Measurements from ENCODE around the gene BICD1.

The BICD1 gene

DNA sequence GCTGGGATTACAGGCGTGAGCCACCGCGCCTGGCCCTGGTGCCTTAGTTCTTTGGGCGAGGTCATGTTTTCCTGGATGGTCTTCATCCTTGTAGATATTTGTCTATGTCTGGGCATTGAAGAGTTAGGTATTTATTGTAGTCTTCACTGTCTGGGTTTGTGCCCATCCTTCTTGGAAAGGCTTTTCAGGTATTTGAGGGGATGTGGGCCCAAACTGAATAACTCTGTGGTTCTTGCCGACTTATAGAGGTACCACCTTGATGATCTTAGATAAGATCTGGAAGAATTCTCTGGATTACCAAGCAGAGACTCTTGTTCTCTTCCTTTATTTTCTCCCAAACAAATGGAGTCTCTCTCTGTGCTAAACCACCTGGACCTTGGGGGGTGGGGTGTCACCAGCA, 311.6 kb downstream of the BICD1 start:
- H3K27ac ChIP-seq, result peak overlapping the region; percentile 58; the same call in 1 of the 2 replicates
- no peak for DNase-seq (ENCODE audit: low spot score)
- ChIA-PET POLR2A (ENCODE audit: low non-redundant PET) (no interaction called here), CTCF (no interaction called here)
- TF ChIP-seq, protein P1, sequence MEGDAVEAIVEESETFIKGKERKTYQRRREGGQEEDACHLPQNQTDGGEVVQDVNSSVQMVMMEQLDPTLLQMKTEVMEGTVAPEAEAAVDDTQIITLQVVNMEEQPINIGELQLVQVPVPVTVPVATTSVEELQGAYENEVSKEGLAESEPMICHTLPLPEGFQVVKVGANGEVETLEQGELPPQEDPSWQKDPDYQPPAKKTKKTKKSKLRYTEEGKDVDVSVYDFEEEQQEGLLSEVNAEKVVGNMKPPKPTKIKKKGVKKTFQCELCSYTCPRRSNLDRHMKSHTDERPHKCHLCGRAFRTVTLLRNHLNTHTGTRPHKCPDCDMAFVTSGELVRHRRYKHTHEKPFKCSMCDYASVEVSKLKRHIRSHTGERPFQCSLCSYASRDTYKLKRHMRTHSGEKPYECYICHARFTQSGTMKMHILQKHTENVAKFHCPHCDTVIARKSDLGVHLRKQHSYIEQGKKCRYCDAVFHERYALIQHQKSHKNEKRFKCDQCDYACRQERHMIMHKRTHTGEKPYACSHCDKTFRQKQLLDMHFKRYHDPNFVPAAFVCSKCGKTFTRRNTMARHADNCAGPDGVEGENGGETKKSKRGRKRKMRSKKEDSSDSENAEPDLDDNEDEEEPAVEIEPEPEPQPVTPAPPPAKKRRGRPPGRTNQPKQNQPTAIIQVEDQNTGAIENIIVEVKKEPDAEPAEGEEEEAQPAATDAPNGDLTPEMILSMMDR (conservative IDR thresholded peaks at IDR 0.05; ENCODE audit: low read depth), result no peak

DNA sequence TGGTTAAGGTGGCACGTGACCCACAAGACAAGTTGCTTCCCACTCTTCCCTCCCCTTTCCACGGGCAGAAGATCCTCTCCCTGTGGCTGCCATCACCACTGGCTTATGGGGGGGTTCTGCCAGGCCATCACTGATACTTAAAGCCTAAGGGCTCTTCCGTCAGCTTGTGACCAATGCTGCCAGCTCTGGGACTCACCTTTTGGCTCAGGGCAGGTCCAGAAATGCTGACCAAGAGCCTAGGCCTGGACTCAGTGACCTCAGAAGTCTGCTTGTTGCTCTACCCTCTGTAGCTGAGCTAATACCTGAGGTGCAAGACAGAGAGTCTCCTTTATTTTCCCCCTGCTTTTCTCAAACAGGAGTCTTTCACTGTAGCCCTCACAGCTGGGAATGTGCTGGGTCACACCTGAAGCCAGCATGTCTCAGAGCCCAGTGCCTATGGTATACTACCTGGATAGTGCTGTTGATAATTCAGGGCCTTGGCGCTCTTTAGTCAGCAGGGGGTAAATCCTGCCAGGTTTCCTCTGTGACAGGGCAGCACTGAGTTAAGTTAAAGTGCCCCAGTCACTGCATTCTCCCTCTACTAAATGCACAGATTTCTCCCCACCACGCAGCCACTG, 312.4 kb downstream of the BICD1 start:
- TF ChIP-seq, protein P1 (conservative IDR thresholded peaks at IDR 0.05; ENCODE audit: low read depth), result no peak
- ChIA-PET POLR2A (ENCODE audit: low non-redundant PET) (no interaction called here), CTCF (interaction anchor here (0.6 kb wide), 1 partner anchor 125 kb away, joined by 3 read pairs; no protein-coding TSS in a partner anchor)
- H3K27ac ChIP-seq, result peak overlapping the region; percentile 58
- DNase-seq (ENCODE audit: low spot score), result no peak

DNA sequence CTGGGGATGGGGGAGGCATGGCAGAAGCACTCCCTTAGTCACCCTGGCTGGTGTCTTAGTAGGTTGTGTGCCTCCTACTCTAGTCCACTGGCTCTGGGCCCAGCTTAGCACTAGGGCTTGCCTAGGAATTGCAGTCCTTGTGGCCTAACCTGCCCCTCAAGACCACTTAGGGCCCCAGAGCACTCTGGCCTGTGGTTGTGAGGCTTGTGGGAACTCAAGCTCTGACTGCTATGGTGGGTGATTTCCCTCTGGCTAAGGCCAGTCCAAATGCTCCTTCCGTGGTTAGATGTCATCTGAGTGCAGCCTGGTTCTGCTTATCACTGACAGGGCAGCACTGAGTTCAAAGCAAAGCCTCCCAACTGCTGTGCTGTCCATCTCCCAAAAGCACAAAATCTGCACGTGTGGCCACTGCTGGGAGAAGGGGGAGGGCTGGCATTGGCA, 312.9 kb downstream of the BICD1 start:
- ChIA-PET CTCF (interaction anchor here (0.6 kb wide), 1 partner anchor 125 kb away, joined by 3 read pairs; no protein-coding TSS in a partner anchor), POLR2A (ENCODE audit: low non-redundant PET) (no interaction called here)
- peak overlapping the region; percentile 58 for H3K27ac ChIP-seq
- TF ChIP-seq, protein P1 (conservative IDR thresholded peaks at IDR 0.05; ENCODE audit: low read depth), result no peak
- DNase-seq (ENCODE audit: low spot score), result no peak

DNA sequence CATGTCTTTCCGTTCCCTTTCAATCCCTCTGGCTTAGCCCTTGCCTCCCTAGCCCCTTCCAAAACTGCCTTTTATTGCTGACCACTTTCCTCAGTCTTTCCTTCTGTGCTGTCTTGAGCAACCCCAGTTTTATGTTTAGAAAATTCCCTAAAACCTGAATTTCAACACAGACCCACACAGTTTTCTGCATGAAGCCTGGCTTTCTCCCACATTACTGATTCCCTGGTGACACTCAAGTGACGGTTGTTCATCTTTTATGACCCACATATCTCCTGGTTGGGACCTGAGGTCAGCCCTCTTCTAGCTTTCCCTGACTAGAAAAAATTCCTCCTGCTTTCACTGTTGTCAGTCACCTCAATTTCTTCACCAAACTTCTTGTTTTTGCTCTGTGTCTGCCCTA, 313.7 kb downstream of the BICD1 start:
- CTCF ChIA-PET, result no interaction called here
- no peak for DNase-seq (ENCODE audit: low spot score)

DNA sequence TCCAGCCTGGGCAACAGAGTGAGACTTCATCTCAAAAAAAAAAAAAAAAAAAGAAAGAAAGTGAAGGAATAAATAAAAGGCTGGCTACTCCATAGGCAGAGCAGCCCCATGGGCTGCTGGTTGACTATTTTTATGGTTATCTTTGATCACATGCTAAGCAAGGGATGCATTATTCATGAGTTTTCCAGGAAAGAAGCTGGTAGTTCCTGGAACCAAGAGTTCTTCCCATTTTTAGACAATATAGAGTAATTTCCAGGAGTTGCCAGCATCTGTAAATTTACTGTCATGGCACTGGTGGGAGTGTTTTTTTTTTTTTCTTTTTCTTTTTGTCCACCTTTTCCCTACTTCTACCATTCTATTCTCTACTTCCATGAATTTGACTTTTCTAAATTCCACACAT, 316.9 kb downstream of the BICD1 start:
- POLR2A ChIA-PET (ENCODE audit: low non-redundant PET), result no interaction called here

More for the DNA sequence above, 313.7 kb downstream of the BICD1 start:
- H3K27ac ChIP-seq, result no peak overlapping the region
- POLR2A ChIA-PET (ENCODE audit: low non-redundant PET), result no interaction called here
- TF ChIP-seq, protein P1 (conservative IDR thresholded peaks at IDR 0.05; ENCODE audit: low read depth), result no peak

DNA sequence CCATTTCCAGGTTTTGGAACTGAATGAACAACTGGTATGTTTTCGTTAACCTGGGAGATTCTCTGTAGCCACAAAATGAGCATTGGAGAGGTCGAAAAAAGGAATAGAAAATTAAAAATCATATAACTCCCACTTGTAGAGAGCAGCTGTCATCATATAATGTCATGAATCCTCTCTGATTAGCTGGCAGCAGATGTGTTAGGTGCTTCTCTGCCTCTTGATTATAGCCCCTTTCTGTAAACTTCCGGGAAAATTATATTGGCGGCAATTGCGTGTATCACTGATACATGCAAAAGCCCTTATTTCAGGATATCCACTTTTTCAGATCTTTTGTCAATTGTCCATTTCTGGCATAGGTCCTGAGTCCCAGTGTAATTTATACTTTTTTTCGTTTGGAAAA, 324.4 kb downstream of the BICD1 start:
- CTCF ChIA-PET, result no interaction called here
- no peak for DNase-seq (ENCODE audit: low spot score)
- TF ChIP-seq, protein P1 (conservative IDR thresholded peaks at IDR 0.05; ENCODE audit: low read depth), result no peak
- POLR2A ChIA-PET (ENCODE audit: low non-redundant PET), result no interaction called here
- no peak overlapping the region for H3K27ac ChIP-seq

More for the DNA sequence above, 316.9 kb downstream of the BICD1 start:
- no peak for DNase-seq (ENCODE audit: low spot score)
- peak overlapping the region; percentile 73 for H3K27ac ChIP-seq
- CTCF ChIA-PET, result no interaction called here
- TF ChIP-seq, protein P1 (conservative IDR thresholded peaks at IDR 0.05; ENCODE audit: low read depth), result no peak
